ENCODE data around the gene PER1. TPM values are rescaled to one million over a fixed set of nuclear protein-coding genes. Genes with fewer than 3 reads are reported as not detected.

PER1 gene
- total RNA-seq, 1 experiment from 2014 or later, result 17.1 TPM

DNA sequence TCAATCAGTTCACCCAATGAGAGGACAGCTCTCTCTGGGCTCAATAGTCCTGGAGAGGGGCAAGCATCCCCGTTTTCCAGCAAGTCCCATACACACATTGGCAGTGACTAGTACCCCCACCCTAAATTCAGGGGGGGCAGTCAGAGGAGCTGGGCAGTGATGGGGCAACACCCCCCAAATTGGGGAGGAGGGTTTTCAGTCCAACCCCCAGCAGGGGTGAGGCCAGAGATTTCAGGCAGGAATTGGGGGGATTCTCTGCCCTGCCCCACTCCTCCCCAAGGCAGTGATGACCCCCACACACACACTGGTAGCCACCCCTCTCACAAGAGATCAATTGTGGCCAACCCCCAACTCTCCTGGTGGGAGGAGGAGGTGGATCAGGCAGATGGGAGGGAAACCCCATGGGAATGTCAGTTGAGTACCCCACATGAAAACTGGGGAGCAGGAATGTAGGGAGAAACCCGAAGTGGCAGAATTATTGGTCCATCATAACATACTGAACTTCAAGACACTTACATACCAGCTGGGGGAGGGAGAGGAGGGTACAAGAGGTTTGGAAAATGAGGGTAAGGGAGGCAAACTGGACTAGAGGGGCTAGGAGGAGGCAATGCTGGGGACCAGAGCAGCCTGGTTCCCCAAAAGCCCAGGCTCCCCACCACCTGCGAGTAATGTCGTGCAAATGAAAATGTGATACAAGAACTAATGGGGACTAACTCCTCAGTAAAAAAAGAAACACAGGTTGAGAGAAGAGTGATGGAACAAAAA, 7.4 kb upstream of the PER1 start:
- H3K4me1 ChIP-seq (ENCODE audit: control insufficient read depth, insufficient read depth, low read length), result peaks cover 34% of the 10 kb centered on the region
- TF ChIP-seq POLR2AphosphoS5 (IDR thresholded peaks at IDR 0.05; ENCODE audit: low read depth, low read length) (no peak), SIN3A (IDR thresholded peaks at IDR 0.05; ENCODE audit: borderline replicate concordance, insufficient read depth, low read depth, low read length) (no peak), TCF7L2 (IDR thresholded peaks at IDR 0.05; ENCODE audit: low read depth, low read length) (no peak)
- TF ChIP-seq, protein P1, sequence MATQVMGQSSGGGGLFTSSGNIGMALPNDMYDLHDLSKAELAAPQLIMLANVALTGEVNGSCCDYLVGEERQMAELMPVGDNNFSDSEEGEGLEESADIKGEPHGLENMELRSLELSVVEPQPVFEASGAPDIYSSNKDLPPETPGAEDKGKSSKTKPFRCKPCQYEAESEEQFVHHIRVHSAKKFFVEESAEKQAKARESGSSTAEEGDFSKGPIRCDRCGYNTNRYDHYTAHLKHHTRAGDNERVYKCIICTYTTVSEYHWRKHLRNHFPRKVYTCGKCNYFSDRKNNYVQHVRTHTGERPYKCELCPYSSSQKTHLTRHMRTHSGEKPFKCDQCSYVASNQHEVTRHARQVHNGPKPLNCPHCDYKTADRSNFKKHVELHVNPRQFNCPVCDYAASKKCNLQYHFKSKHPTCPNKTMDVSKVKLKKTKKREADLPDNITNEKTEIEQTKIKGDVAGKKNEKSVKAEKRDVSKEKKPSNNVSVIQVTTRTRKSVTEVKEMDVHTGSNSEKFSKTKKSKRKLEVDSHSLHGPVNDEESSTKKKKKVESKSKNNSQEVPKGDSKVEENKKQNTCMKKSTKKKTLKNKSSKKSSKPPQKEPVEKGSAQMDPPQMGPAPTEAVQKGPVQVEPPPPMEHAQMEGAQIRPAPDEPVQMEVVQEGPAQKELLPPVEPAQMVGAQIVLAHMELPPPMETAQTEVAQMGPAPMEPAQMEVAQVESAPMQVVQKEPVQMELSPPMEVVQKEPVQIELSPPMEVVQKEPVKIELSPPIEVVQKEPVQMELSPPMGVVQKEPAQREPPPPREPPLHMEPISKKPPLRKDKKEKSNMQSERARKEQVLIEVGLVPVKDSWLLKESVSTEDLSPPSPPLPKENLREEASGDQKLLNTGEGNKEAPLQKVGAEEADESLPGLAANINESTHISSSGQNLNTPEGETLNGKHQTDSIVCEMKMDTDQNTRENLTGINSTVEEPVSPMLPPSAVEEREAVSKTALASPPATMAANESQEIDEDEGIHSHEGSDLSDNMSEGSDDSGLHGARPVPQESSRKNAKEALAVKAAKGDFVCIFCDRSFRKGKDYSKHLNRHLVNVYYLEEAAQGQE (IDR thresholded peaks at IDR 0.05; ENCODE audit: insufficient read depth in 1 of 2, low read depth in 2 of 2, low read length in 1 of 2), result no peak
- TF ChIP-seq, protein P2, sequence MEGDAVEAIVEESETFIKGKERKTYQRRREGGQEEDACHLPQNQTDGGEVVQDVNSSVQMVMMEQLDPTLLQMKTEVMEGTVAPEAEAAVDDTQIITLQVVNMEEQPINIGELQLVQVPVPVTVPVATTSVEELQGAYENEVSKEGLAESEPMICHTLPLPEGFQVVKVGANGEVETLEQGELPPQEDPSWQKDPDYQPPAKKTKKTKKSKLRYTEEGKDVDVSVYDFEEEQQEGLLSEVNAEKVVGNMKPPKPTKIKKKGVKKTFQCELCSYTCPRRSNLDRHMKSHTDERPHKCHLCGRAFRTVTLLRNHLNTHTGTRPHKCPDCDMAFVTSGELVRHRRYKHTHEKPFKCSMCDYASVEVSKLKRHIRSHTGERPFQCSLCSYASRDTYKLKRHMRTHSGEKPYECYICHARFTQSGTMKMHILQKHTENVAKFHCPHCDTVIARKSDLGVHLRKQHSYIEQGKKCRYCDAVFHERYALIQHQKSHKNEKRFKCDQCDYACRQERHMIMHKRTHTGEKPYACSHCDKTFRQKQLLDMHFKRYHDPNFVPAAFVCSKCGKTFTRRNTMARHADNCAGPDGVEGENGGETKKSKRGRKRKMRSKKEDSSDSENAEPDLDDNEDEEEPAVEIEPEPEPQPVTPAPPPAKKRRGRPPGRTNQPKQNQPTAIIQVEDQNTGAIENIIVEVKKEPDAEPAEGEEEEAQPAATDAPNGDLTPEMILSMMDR (IDR thresholded peaks at IDR 0.05), result no peak
- ATAC-seq, result no peak
- intact Hi-C loops (cut with micrococcal nuclease; ENCODE audit: unreplicated experiment) (no loop called here), in situ Hi-C loops (cut with HindIII; ENCODE audit: low pct_unique_long_range_greater_than_20kb, low sequenced_read_pairs) (no loop called here)
- CTCF ChIA-PET, result no interaction called here
- no peaks in the 10 kb centered on the region for H3K27me3 ChIP-seq (ENCODE audit: control insufficient read depth, insufficient read depth, low read length)
- BruUV-seq (replicated peaks), result no TSS peak
- POLR2A ChIA-PET, result no interaction called here
- H3K36me3 ChIP-seq (ENCODE audit: control insufficient read depth, insufficient read depth, low read length), result no peaks in the 10 kb centered on the region; the same call in none of the 2 replicates
- H3K9me3 ChIP-seq (ENCODE audit: control insufficient read depth, insufficient read depth, low read depth, low read length), result no peaks in the 10 kb centered on the region
- no peak overlapping the region for H3K4me3 ChIP-seq (ENCODE audit: low read depth in 2 of 2, low read length in 2 of 2)
- H3K27ac ChIP-seq (ENCODE audit: low read length), result no peak overlapping the region; the same call in 1 of the 2 replicates
- no peak for DNase-seq (ENCODE audit: low read depth, low spot score)

DNA sequence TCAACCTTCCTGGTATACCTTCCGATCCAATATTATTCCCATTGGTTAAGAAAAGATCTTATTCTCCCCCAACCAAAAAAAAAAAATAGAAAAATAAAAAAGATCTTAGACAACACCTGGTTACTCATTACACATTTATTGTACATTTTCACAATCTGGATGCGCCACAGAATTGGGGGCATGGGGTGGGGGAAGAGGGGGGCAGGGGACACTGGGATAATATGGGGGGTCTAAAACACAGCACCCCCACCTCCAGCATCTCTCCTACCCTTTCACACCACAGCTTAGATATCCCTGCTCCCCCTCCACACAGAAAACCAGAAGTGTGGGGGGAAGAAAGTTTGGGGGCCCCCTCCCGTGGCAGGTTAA, 6.8 kb upstream of the PER1 start:
- ATAC-seq, result no peak
- ChIA-PET CTCF (no interaction called here), POLR2A (no interaction called here)
- H3K27me3 ChIP-seq (ENCODE audit: control insufficient read depth, insufficient read depth, low read length), result no peaks in the 10 kb centered on the region
- H3K4me3 ChIP-seq (ENCODE audit: low read depth in 2 of 2, low read length in 2 of 2), result no peak overlapping the region
- TF ChIP-seq, protein P2 (IDR thresholded peaks at IDR 0.05), result no peak; the same call in 1 of the 2 replicates
- TF ChIP-seq TCF7L2 (IDR thresholded peaks at IDR 0.05; ENCODE audit: low read depth, low read length) (no peak), POLR2AphosphoS5 (IDR thresholded peaks at IDR 0.05; ENCODE audit: low read depth, low read length) (no peak), SIN3A (IDR thresholded peaks at IDR 0.05; ENCODE audit: borderline replicate concordance, insufficient read depth, low read depth, low read length) (no peak)
- TF ChIP-seq, protein P1 (IDR thresholded peaks at IDR 0.05; ENCODE audit: insufficient read depth in 1 of 2, low read depth in 2 of 2, low read length in 1 of 2), result no peak
- no peak overlapping the region for H3K27ac ChIP-seq (ENCODE audit: low read length)
- in situ Hi-C loops (cut with HindIII; ENCODE audit: low pct_unique_long_range_greater_than_20kb, low sequenced_read_pairs) (no loop called here), intact Hi-C loops (cut with micrococcal nuclease; ENCODE audit: unreplicated experiment) (no loop called here)
- BruUV-seq (replicated peaks), result no TSS peak
- H3K9me3 ChIP-seq (ENCODE audit: control insufficient read depth, insufficient read depth, low read depth, low read length), result no peaks in the 10 kb centered on the region
- no peaks in the 10 kb centered on the region; the same call in none of the 2 replicates for H3K36me3 ChIP-seq (ENCODE audit: control insufficient read depth, insufficient read depth, low read length)
- H3K4me1 ChIP-seq (ENCODE audit: control insufficient read depth, insufficient read depth, low read length), result peaks cover 31% of the 10 kb centered on the region
- DNase-seq (ENCODE audit: low read depth, low spot score), result no peak

Measured in Panc1 (cell line).